OCI-LY1 (cell line): ENCODE measurements around the gene FAM117B.
"Not testable (repeated sequence)": the region's sequence is repeated elsewhere in the genome, so short reads cannot be mapped to it uniquely, and the experiment has no call there.

ENCODE experiments used
- H2AFZ ChIP-seq: fragments of 200-600 bp; sonication (generic), shearing (Covaris generic); 2 replicates; pipeline ENCODE4 v1.6.0; 2014; ENCODE audit warnings: antibody characterized with exemption, mild to moderate bottlenecking, low read length
- H3F3A ChIP-seq: fragments of 200-600 bp; sonication (generic), shearing (Covaris generic); 2 replicates; pipeline ENCODE4 v1.6.0; 2014; ENCODE audit warnings: mild to moderate bottlenecking, antibody characterized with exemption, low read length, moderate library complexity; ENCODE audit not compliant: insufficient read depth
- H3K27ac ChIP-seq: fragments of 200-600 bp; sonication (generic); 2 replicates; pipeline ENCODE4 v1.5.1; 2014; ENCODE audit warnings: low read length, mixed run types, mild to moderate bottlenecking, low read depth; ENCODE audit not compliant: poor library complexity, severe bottlenecking
- H3K27me3 ChIP-seq: fragments of 200-600 bp; sonication (generic); 2 replicates; pipeline ENCODE4 v1.6.0; 2014; ENCODE audit warnings: antibody characterized with exemption, mild to moderate bottlenecking, low read length, moderate library complexity; ENCODE audit not compliant: insufficient read depth
- H3K36me3 ChIP-seq: fragments of 200-600 bp; sonication (generic); 2 replicates; pipeline ENCODE4 v1.6.1; 2014; ENCODE audit warnings: mild to moderate bottlenecking, antibody characterized with exemption, low read length, moderate library complexity, mixed read lengths; ENCODE audit not compliant: insufficient read depth
- H3K4me1 ChIP-seq: fragments of 200-600 bp; sonication (generic); 2 replicates; pipeline ENCODE4 v1.5.1; 2014; ENCODE audit warnings: mild to moderate bottlenecking, low read length, moderate library complexity; ENCODE audit not compliant: insufficient read depth, severe bottlenecking
- H3K4me2 ChIP-seq: fragments of 200-600 bp; sonication (generic), shearing (Covaris generic); 2 replicates; pipeline ENCODE4 v1.6.1; 2014; ENCODE audit warnings: low read length
- H3K4me3 ChIP-seq: fragments of 200-600 bp; sonication (generic); 2 replicates; pipeline ENCODE4 v1.5.1; 2014; ENCODE audit warnings: low read length, low read depth, mild to moderate bottlenecking, mixed read lengths; ENCODE audit not compliant: poor library complexity, severe bottlenecking
- H3K79me2 ChIP-seq: fragments of 200-600 bp; shearing (Covaris generic); 2 replicates; pipeline ENCODE4 v1.6.1; 2016; ENCODE audit warnings: mixed run types, low read length, mixed read lengths; ENCODE audit not compliant: insufficient read depth
- H3K9ac ChIP-seq: fragments of 200-600 bp; sonication (generic), shearing (Covaris generic); 2 replicates; pipeline ENCODE4 v1.6.1; 2014; ENCODE audit warnings: mild to moderate bottlenecking, low read length, mixed read lengths
- H3K9me2 ChIP-seq: fragments of 200-600 bp; sonication (generic), shearing (Covaris generic); 2 replicates; pipeline ENCODE4 v1.6.1; 2014; ENCODE audit warnings: low read depth, mild to moderate bottlenecking, low read length, mixed read lengths
- H3K9me3 ChIP-seq: fragments of 200-600 bp; shearing (Covaris generic); 2 replicates; pipeline ENCODE4 v1.6.1; 2014; ENCODE audit warnings: low read length, mixed read lengths
- H4K20me1 ChIP-seq: fragments of 200-600 bp; sonication (generic), shearing (Covaris generic); 2 replicates; pipeline ENCODE4 v1.6.0; 2016; ENCODE audit warnings: mild to moderate bottlenecking, low read length; ENCODE audit not compliant: insufficient read depth
- EZH2 ChIP-seq: fragments of 200-600 bp; sonication (generic), shearing (Covaris generic); IDR thresholded peaks from 2 replicates; pipeline ENCODE4 v1.8.0; 2017; ENCODE audit warnings: borderline replicate concordance, mixed run types, mild to moderate bottlenecking, antibody characterized with exemption, low read length, moderate library complexity, mixed read lengths
- TF ChIP-seq, protein P1 (sequence below): fragments of 200-600 bp; sonication (generic), shearing (Covaris generic); IDR thresholded peaks from 2 replicates; pipeline ENCODE4 v1.5.1; 2017; ENCODE audit warnings: mild to moderate bottlenecking, antibody characterized with exemption, low read length, moderate library complexity, mixed read lengths

Gene FAM117B

GRCh38 chr2:202797944-202798343, 163.2 kb downstream of the FAM117B start:
- no peaks in the 10 kb centered on the region for H3F3A ChIP-seq
- no peak overlapping the region for H3K27ac ChIP-seq
- H3K9me3 ChIP-seq: no peaks in the 10 kb centered on the region
- no peaks in the 10 kb centered on the region for H3K9me2 ChIP-seq
- no peaks in the 10 kb centered on the region for H3K4me1 ChIP-seq
- no peaks in the 10 kb centered on the region for H3K27me3 ChIP-seq
- no peak for TF ChIP-seq EZH2
- TF ChIP-seq, protein P1, sequence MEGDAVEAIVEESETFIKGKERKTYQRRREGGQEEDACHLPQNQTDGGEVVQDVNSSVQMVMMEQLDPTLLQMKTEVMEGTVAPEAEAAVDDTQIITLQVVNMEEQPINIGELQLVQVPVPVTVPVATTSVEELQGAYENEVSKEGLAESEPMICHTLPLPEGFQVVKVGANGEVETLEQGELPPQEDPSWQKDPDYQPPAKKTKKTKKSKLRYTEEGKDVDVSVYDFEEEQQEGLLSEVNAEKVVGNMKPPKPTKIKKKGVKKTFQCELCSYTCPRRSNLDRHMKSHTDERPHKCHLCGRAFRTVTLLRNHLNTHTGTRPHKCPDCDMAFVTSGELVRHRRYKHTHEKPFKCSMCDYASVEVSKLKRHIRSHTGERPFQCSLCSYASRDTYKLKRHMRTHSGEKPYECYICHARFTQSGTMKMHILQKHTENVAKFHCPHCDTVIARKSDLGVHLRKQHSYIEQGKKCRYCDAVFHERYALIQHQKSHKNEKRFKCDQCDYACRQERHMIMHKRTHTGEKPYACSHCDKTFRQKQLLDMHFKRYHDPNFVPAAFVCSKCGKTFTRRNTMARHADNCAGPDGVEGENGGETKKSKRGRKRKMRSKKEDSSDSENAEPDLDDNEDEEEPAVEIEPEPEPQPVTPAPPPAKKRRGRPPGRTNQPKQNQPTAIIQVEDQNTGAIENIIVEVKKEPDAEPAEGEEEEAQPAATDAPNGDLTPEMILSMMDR: no peak
- no peak overlapping the region for H3K4me3 ChIP-seq
- no peaks in the 10 kb centered on the region for H3K36me3 ChIP-seq
- H4K20me1 ChIP-seq: no peaks in the 10 kb centered on the region
- H3K4me2 ChIP-seq: no peak overlapping the region
- H3K9ac ChIP-seq: no peak overlapping the region
- H3K79me2 ChIP-seq: no peaks in the 10 kb centered on the region
- no peak overlapping the region for H2AFZ ChIP-seq

GRCh38 chr2:202805911-202806310, 171.1 kb downstream of the FAM117B start:
- not testable (repeated sequence) for H3K4me2 ChIP-seq, H3K9ac ChIP-seq, H3K27ac ChIP-seq, H3K4me3 ChIP-seq, H3K4me1 ChIP-seq, H3K36me3 ChIP-seq, H3K9me3 ChIP-seq, H3K27me3 ChIP-seq, H3F3A ChIP-seq, H3K79me2 ChIP-seq, H2AFZ ChIP-seq, H3K9me2 ChIP-seq, H4K20me1 ChIP-seq

- H3K27ac ChIP-seq, H3K9me2 ChIP-seq, H3K4me3 ChIP-seq, H3K9me3 ChIP-seq, H3K27me3 ChIP-seq, H3F3A ChIP-seq, H2AFZ ChIP-seq, H3K36me3 ChIP-seq, H4K20me1 ChIP-seq, H3K9ac ChIP-seq, H3K4me2 ChIP-seq, H3K79me2 ChIP-seq, H3K4me1 ChIP-seq: not testable (repeated sequence)
Measured at GRCh38 chr2:202807431-202808138, 172.8 kb downstream of the FAM117B start.

DNA sequence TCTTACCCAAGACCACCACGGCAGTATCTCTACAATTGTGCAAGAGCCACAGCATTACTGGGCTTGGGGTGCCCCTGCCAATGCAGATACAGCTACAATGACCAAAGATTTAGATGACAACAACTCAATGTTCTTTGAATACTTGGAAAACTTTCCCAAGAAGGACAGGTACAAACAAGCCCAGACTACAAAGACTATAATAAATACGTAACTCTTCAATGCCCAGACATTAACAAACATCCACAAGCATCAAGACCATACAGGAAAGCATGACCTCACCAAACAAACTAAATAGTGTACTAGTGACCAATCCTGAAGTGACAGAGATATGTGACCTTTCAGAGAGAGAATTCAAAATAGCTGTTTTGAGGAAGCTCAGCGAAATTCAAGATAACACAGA, 174.0 kb downstream of the FAM117B start:
- no peak overlapping the region for H2AFZ ChIP-seq
- H3F3A ChIP-seq: no peaks in the 10 kb centered on the region
- no peaks in the 10 kb centered on the region for H4K20me1 ChIP-seq
- H3K9ac ChIP-seq: no peak overlapping the region
- no peaks in the 10 kb centered on the region for H3K27me3 ChIP-seq
- H3K4me2 ChIP-seq: no peak overlapping the region
- no peaks in the 10 kb centered on the region for H3K4me1 ChIP-seq
- no peak for TF ChIP-seq EZH2
- TF ChIP-seq, protein P1: no peak
- 0 out of 2 replicates have a peak, but pooled peaks cover 3% of the 10 kb centered on the region for H3K36me3 ChIP-seq
- H3K9me2 ChIP-seq: no peaks in the 10 kb centered on the region
- H3K4me3 ChIP-seq: no peak overlapping the region
- H3K27ac ChIP-seq: no peak overlapping the region
- no peaks in the 10 kb centered on the region for H3K79me2 ChIP-seq
- H3K9me3 ChIP-seq: no peaks in the 10 kb centered on the region
